Esophagus mucosa (tissue), 1 donor: ENCODE measurements around the gene SMG7. TPM values are rescaled to one million over a fixed set of nuclear protein-coding genes. Genes with fewer than 3 reads are reported as not detected.

Source experiments
- ATAC-seq: fragments of 200-7000 bp; cut with Tn5 transposase; one replicate; pipeline ENCODE4 v1.9.1; 2020
- total RNA-seq: library from RNA; stranded (reverse); gene quantifications from one replicate; pipeline ENCODE4 v1.2.4, GENCODE V29; 2023
- donor health status: DM: yes; HTN: yes; CAD: no.

Gene SMG7
- total RNA-seq, 1 donor from 2014 or later: 34.8 TPM

GRCh38 chr1:183514235-183514634 lies 41.9 kb downstream of the SMG7 start:
- ATAC-seq: no peak

DNA sequence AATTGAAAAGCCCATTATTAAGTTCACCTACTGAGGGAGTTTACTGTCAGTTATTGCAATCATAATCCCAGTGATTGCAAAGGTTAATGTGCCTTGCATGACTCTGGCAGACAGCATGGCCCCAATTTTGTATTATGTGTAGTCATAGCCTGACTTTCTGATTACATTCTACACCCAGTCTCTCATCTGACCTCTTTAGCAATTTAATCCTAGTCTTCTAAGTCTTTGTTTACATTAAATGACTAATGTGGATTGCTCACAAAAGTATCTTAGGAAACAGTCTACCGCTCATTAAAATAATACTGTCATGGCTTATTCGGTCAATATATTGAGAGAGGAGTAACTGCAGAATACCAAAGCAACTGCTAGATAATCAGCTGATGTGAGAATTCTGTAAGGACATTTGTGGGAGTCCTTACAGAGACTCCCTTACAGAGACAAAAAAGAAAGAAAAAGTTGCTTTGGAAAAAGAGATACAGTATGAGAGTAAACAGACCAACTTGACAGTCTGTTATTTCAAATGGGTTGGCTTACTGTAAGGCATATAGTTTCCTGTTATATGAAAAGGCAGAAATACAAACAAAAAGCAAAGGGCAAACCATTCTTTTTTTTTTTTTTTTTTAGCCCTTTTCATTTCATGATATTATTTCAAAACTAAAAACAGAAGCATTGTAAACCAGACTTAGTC lies 42.8 kb downstream of the SMG7 start:
- peak; percentile 98 for ATAC-seq

GRCh38 chr1:183516725-183517124 lies 44.4 kb downstream of the SMG7 start:
- no peak for ATAC-seq

DNA sequence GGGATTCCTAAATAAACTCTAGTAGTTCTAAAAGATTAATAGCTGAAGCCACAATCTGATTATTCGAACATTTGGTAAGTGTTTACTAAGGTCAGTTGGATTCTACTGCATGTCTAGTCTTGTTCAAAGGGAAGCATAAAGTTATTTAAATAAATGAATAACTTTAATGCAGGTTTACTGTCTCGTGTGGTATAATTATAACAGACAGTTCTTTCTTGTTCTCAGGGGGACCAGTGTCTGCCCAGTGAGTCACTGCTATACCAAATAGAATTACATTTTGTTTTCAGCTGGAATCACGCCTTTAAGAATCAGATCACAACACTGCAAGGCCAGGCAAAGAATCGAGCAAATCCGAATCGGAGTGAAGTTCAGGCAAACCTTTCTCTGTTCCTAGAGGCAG lies 45.1 kb downstream of the SMG7 start:
- no peak for ATAC-seq

GRCh38 chr1:183520379-183520778 lies 48.1 kb downstream of the SMG7 start:
- ATAC-seq: no peak

GRCh38 chr1:183522104-183522503 lies 49.8 kb downstream of the SMG7 start:
- ATAC-seq: no peak

- no peak for ATAC-seq
Observed at GRCh38 chr1:183528577-183528976, 56.3 kb downstream of the SMG7 start.

- ATAC-seq: no peak
Observed at GRCh38 chr1:183533617-183534174, 61.4 kb downstream of the SMG7 start.

DNA sequence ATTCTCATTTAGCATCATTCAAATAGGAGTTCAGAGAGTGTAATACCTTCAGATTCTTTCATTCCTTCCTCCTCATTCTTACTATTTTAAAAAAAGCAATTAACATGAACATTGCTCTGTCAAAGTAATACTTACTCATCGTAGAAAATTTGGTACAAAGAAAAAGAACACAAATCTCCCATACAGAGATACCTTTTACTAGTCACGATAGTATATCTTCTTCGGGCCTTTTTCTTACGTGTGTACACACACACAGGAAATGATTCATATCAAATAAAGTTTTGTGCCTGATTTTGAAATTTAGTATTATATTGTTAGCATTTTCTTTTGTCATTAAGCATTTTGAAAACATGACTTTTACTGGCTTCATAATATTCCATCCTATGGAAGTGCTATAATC lies 65.1 kb downstream of the SMG7 start:
- no peak for ATAC-seq

DNA sequence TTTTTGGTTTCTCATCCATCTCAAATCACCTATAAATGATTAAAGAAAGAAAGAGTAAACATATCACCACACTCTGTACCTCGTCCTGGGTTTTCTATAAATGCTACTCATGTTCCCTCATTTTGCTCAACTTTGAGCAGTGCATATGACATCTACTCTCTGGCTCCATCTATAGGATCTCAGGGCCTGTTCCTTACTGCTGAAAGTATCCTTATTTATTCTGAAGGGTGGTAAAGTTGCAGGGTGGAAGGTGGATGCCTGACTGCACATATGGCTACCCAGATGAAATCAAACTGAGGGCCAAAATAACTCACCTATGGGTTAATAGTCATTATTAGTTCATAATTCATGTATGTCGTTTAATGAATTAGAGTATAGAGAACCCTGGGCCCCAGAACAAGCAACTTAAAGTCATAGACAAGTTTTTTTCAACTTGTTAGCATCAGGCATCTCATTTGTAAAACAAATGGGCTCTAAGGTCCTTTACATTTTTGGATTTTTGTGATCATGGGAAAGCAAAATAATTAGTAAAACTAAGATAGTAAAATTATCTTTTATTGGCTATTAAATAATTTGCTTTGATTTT lies 71.4 kb downstream of the SMG7 start:
- peak; percentile 79 for ATAC-seq

- no peak for ATAC-seq
Observed at GRCh38 chr1:183544598-183545297, 72.4 kb downstream of the SMG7 start.

GRCh38 chr1:183546427-183546826 lies 74.1 kb downstream of the SMG7 start:
- ATAC-seq: no peak

DNA sequence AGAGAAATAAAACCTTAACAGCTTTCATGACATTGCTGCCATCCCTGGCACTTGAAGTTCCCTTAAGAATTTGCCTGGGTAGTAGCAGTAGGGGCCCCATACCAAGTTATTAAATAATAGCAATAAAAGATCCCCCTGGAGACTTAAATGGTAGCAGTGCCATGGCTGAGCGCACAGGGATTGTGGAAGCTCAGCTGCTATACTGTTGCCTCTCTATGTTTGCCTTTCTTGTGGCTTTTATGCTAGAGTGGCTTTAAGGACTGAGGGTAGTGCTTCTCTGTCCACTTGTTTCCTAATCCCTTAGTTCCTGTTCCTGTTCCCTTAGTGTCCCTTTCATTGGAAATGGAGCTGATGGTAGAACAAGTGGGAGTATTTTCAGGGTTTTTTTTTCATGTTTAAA lies 75.8 kb downstream of the SMG7 start:
- ATAC-seq: no peak

DNA sequence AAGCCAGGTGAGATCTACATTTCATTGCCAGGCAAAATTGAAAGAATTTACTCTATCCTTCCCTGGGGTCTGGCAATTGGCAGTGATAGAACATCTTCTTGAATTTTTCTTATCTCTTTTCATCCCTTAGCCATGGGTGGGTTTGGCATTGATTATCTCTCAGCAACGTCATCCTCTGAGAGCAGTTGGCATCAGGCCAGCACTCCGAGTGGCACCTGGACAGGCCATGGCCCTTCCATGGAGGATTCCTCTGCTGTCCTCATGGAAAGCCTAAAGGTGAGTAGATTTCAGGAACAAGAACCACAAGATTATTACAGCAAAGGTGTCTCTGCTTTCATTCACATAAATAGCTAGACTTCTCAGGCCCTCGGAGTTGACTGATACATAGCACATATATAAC lies 78.6 kb downstream of the SMG7 start:
- ATAC-seq: no peak

DNA sequence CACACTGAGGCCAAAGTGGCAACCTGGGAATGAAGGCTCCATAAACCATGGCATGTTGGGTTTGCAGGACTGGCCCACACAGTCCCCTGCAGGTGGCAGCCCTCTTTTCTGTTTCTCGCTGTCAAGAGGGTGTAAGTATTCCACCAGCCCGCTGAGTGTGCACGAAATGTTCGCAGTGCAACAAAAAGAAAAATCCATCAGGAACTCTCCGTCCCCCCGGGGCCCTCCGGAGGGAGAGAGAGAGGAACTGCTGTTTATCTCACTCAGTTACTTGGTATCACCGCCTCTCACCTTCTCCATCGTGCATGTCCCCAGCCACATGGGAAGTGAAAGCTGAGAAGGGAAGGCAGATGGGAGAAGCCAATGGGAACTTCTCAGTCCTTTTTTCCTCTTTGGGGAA lies 79.6 kb downstream of the SMG7 start:
- no peak for ATAC-seq

GRCh38 chr1:183552441-183552840 lies 80.1 kb downstream of the SMG7 start:
- no peak for ATAC-seq

- ATAC-seq: no peak
Observed at GRCh38 chr1:183552891-183553290, 80.6 kb downstream of the SMG7 start.

DNA sequence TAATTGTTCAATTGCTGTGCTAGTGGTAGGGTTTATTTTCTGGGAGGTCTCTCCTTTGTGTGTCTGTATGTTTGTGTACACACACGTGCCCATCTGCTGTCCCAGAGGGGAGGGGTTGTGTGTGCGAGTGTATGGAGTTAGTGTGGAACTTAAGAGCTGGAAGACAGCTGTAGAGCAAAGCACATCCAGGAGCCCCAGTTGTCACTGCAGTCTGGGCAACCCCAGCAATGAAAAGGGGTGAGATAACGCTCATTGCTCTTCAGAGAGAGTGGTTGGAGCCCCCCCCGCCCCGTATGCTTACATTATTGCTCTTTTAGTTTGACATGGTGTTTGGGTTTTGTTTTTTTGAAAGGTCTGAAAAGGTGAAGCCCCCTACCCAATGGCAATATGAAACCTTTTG lies 81.0 kb downstream of the SMG7 start:
- no peak for ATAC-seq

- no peak for ATAC-seq
Observed at GRCh38 chr1:183553764-183554163, 81.5 kb downstream of the SMG7 start.

DNA sequence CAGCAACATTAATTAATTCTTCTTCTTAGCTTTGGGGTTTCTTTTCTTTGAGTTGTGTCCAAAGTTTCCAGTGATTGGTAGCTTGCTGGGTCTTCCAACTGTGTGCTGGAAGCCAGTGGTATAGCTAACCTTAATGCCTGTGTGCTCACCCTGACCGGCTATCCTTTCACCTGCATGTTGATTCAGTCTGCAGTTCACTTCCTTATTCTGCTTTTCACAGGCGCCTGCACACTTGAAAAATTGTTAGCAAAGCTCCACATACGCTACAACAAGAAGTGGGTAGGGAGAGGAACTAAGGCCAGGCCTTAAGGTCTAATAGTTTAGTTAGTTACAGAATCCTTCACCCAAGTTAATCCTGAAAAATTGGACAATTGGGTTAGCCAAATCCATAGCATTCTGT lies 82.3 kb downstream of the SMG7 start:
- no peak for ATAC-seq

GRCh38 chr1:183559061-183559460 lies 86.8 kb downstream of the SMG7 start:
- ATAC-seq: no peak

DNA sequence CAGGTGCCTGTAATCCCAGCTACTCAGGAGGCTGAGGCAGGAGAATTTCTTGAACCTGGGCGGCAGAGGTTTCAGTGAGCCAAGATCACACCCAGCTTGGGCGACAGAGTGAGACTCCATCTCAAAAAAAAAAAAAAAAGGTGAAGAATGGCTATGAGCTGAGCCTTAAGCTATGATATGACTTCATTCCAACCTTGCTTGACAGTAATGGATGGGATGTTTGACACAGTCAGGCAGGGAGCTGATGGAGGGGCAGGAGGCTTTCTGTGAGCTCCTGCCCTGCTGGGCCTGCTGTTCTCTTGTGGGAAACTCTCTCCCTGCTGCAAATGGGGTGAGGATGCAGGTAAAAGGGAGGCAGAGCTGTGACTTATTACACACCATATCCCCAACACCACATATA lies 90.4 kb downstream of the SMG7 start:
- ATAC-seq: no peak

DNA sequence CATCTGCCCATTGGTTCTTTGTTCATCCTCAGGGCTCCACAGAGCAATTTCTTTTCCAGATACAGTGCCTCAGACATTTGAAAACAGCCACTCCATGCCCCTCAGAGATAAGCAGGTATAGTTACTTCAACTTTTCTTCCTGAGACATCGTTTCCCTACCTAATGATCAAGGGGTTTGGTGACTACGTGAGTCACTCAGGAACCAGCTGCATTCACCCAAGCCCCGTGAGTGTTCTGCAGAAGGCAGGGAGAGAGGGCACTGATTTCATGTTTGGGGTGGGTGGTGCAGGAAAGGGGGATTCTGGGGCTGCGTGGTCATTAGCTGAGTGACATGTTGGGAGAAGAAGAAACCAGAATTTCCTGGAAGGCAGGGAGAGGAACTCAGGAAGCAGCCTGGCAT lies 93.0 kb downstream of the SMG7 start:
- no peak for ATAC-seq

- no peak for ATAC-seq
Observed at GRCh38 chr1:183566026-183566425, 93.7 kb downstream of the SMG7 start.
